ENCODE data around the gene CMTM6. TPM values are rescaled to one million over a fixed set of nuclear protein-coding genes. Genes with fewer than 3 reads are reported as not detected.
"Not testable (repeated sequence)": the region's sequence is repeated elsewhere in the genome, so short reads cannot be mapped to it uniquely, and the experiment has no call there.

The CMTM6 gene
- total RNA-seq, 3 donors from 2014 or later, result 40.7 to 58.5 (median 48.4) TPM

- Histone ChIP-seq H3K36me3 (ENCODE audit: low read depth) (no peaks in the 10 kb centered on the region), H3K4me1 (ENCODE audit: low read depth) (no peaks in the 10 kb centered on the region), H3K9me3 (no peaks in the 10 kb centered on the region), H3K4me3 (no peak overlapping the region)
- no peak for ATAC-seq
- no peak for DNase-seq
- intact Hi-C loops (cut with DNase I, micrococcal nuclease), result loop anchor here in 1 of 2 donors (10.0 kb wide), 1 partner anchor 96 kb away; no protein-coding TSS in a partner anchor
- TF ChIP-seq CTCF (IDR thresholded peaks at IDR 0.05), result no peak
These were observed 31.4 kb downstream of the CMTM6 start for GRCh38 chr3:32471246-32471645.

GRCh38 chr3:32470362-32470761, 32.3 kb downstream of the CMTM6 start:
- TF ChIP-seq CTCF (IDR thresholded peaks at IDR 0.05), result no peak
- ATAC-seq (no peak), DNase-seq (no peak)
- Histone ChIP-seq H3K4me3 (no peak overlapping the region), H3K9me3 (no peaks in the 10 kb centered on the region), H3K36me3 (ENCODE audit: low read depth) (no peaks in the 10 kb centered on the region), H3K4me1 (ENCODE audit: low read depth) (no peaks in the 10 kb centered on the region)
- intact Hi-C loops (cut with DNase I, micrococcal nuclease), result loop anchor here in 1 of 2 donors (10.0 kb wide), 1 partner anchor 96 kb away; no protein-coding TSS in a partner anchor

- Histone ChIP-seq H3K4me3 (no peak overlapping the region), H3K4me1 (ENCODE audit: low read depth) (no peaks in the 10 kb centered on the region), H3K9me3 (no peaks in the 10 kb centered on the region), H3K36me3 (ENCODE audit: low read depth) (no peaks in the 10 kb centered on the region)
- DNase-seq (no peak), ATAC-seq (no peak)
- no peak for TF ChIP-seq CTCF (IDR thresholded peaks at IDR 0.05)
- intact Hi-C loops (cut with DNase I, micrococcal nuclease), result loop anchor here in 1 of 2 donors (5.0 to 10.0 kb wide), 2 partner anchors 92 to 175 kb away; no protein-coding TSS in a partner anchor
These were observed 33.3 kb downstream of the CMTM6 start for GRCh38 chr3:32469151-32469874.

GRCh38 chr3:32467333-32468070, 35.1 kb downstream of the CMTM6 start:
- peak; percentile 79 to 88 (median 83) for DNase-seq
- no peaks in the 10 kb centered on the region for H3K36me3 ChIP-seq (ENCODE audit: low read depth)
- no peaks in the 10 kb centered on the region for H3K4me1 ChIP-seq (ENCODE audit: low read depth)
- intact Hi-C loops (cut with DNase I, micrococcal nuclease), result loop anchor here in 1 of 2 donors (5.0 to 10.0 kb wide), 2 partner anchors 90 to 173 kb away; no protein-coding TSS in a partner anchor
- peak; percentile 94 for ATAC-seq
- H3K4me3 ChIP-seq, result no peak overlapping the region
- H3K9me3 ChIP-seq, result no peaks in the 10 kb centered on the region
- TF ChIP-seq CTCF (IDR thresholded peaks at IDR 0.05), result peak; percentile 97

GRCh38 chr3:32466808-32467207, 35.8 kb downstream of the CMTM6 start:
- not testable (repeated sequence) for H3K4me3 ChIP-seq; DNase-seq; H3K9me3 ChIP-seq; ATAC-seq; H3K4me1 ChIP-seq (ENCODE audit: low read depth); H3K36me3 ChIP-seq (ENCODE audit: low read depth)
- intact Hi-C loops (cut with DNase I, micrococcal nuclease), result loop anchor here in 1 of 2 donors (5.0 to 10.0 kb wide), 2 partner anchors 90 to 172 kb away; no protein-coding TSS in a partner anchor

- intact Hi-C loops (cut with DNase I, micrococcal nuclease), result loop anchor here in 1 of 2 donors (5.0 to 10.0 kb wide), 2 partner anchors 87 to 170 kb away; no protein-coding TSS in a partner anchor
- not testable (repeated sequence) for ATAC-seq; H3K36me3 ChIP-seq (ENCODE audit: low read depth); H3K4me3 ChIP-seq; DNase-seq; H3K4me1 ChIP-seq (ENCODE audit: low read depth); H3K9me3 ChIP-seq
These were observed 37.9 kb downstream of the CMTM6 start for GRCh38 chr3:32464726-32465125.

- H3K4me1 ChIP-seq (ENCODE audit: low read depth), result not testable (repeated sequence)
These were observed 39.2 kb downstream of the CMTM6 start for GRCh38 chr3:32463415-32463814.

GRCh38 chr3:32462191-32462986, 40.3 kb downstream of the CMTM6 start:
- H3K4me1 ChIP-seq (ENCODE audit: low read depth); DNase-seq; H3K36me3 ChIP-seq (ENCODE audit: low read depth); H3K4me3 ChIP-seq; ATAC-seq; H3K9me3 ChIP-seq: not testable (repeated sequence)
- intact Hi-C loops (cut with DNase I, micrococcal nuclease), result loop anchor here in 1 of 2 donors (10.0 kb wide), 1 partner anchor 168 kb away; no protein-coding TSS in a partner anchor

More at GRCh38 chr3:32463415-32463814, 39.2 kb downstream of the CMTM6 start:
- ATAC-seq; H3K9me3 ChIP-seq; H3K36me3 ChIP-seq (ENCODE audit: low read depth); DNase-seq; H3K4me3 ChIP-seq: not testable (repeated sequence)
- intact Hi-C loops (cut with DNase I, micrococcal nuclease), result loop anchor here in 1 of 2 donors (10.0 kb wide), 1 partner anchor 169 kb away; no protein-coding TSS in a partner anchor
